GM23338 (cell line): Measurements from ENCODE around the gene SACS. TPM values are rescaled to one million over a fixed set of nuclear protein-coding genes. Genes with fewer than 3 reads are reported as not detected.

ENCODE experiments used
- ATAC-seq: fragments of 200-7000 bp; cut with Tn5 transposase; 3 replicates; pipeline ENCODE4 v1.9.1; 2020
- DNase-seq: peaks from one replicate; pipeline ENCODE4 v3.0.0-alpha.2; 2015; ENCODE audit warnings: low spot score
- H2AFZ ChIP-seq: fragments of 200-600 bp; sonication (generic); 2 replicates; pipeline ENCODE4 v1.8.0; 2016; ENCODE audit warnings: antibody characterized with exemption, mild to moderate bottlenecking, moderate library complexity
- H3F3A ChIP-seq: fragments of 200-600 bp; sonication (generic); replicated peaks from 2 replicates; pipeline ENCODE4 v1.8.0; 2017; ENCODE audit warnings: antibody characterized with exemption, mixed run types, low read depth
- H3K27ac ChIP-seq: fragments of 200-600 bp; sonication (generic); 2 replicates; pipeline ENCODE4 v1.6.1; 2016; ENCODE audit warnings: low read depth
- H3K27me3 ChIP-seq: fragments of 200-600 bp; sonication (generic); 2 replicates; pipeline ENCODE4 v1.8.0; 2016; ENCODE audit warnings: mild to moderate bottlenecking, mixed run types, moderate library complexity; ENCODE audit not compliant: insufficient read depth
- H3K36me3 ChIP-seq: fragments of 200-600 bp; sonication (generic); 2 replicates; pipeline ENCODE4 v1.8.0; 2016; ENCODE audit warnings: mild to moderate bottlenecking; ENCODE audit not compliant: insufficient read depth
- H3K4me1 ChIP-seq: fragments of 200-600 bp; sonication (generic); 2 replicates; pipeline ENCODE4 v1.8.0; 2016; ENCODE audit warnings: mild to moderate bottlenecking, moderate library complexity; ENCODE audit not compliant: insufficient read depth
- H3K4me2 ChIP-seq: fragments of 200-600 bp; sonication (generic); 2 replicates; pipeline ENCODE4 v1.7.1; 2017; ENCODE audit warnings: mixed run types
- H3K4me3 ChIP-seq: fragments of 200-600 bp; sonication (generic); 2 replicates; pipeline ENCODE4 v1.6.1; 2016; ENCODE audit warnings: mixed run types
- H3K79me2 ChIP-seq: fragments of 200-600 bp; sonication (generic); replicated peaks from 2 replicates; pipeline ENCODE4 v1.8.0; 2017; ENCODE audit warnings: mild to moderate bottlenecking; ENCODE audit not compliant: insufficient read depth
- H3K9me2 ChIP-seq: fragments of 200-600 bp; sonication (generic); 2 replicates; pipeline ENCODE4 v1.8.0; 2017; ENCODE audit not compliant: insufficient read depth
- H4K20me1 ChIP-seq: fragments of 200-600 bp; sonication (generic); replicated peaks from 2 replicates; pipeline ENCODE4 v1.8.0; 2017; ENCODE audit warnings: mild to moderate bottlenecking; ENCODE audit not compliant: insufficient read depth
- H3K27ac Mint-ChIP-seq: 2 replicates; pipeline ENCODE4 v1.8.0; 2020; ENCODE audit warnings: inconsistent platforms, mild to moderate bottlenecking, moderate library complexity, mixed read lengths
- H3K27me3 Mint-ChIP-seq: 3 replicates; pipeline ENCODE4 v1.8.0; 2022; ENCODE audit warnings: low read depth, mild to moderate bottlenecking, moderate library complexity, mixed read lengths, inconsistent platforms; ENCODE audit not compliant: insufficient read depth, poor library complexity
- H3K36me3 Mint-ChIP-seq: 3 replicates; pipeline ENCODE4 v1.8.0; 2021; ENCODE audit warnings: low read depth, mild to moderate bottlenecking, inconsistent platforms, moderate library complexity, mixed read lengths
- H3K4me1 Mint-ChIP-seq: 3 replicates; pipeline ENCODE4 v1.8.0; 2020; ENCODE audit warnings: mild to moderate bottlenecking, inconsistent platforms, mixed read lengths
- H3K4me3 Mint-ChIP-seq: 3 replicates; pipeline ENCODE4 v1.8.0; 2021; ENCODE audit warnings: moderate library complexity, mild to moderate bottlenecking, inconsistent platforms, mixed read lengths
- H3K9me3 Mint-ChIP-seq: 3 replicates; pipeline ENCODE4 v1.8.0; 2020; ENCODE audit warnings: moderate library complexity, mild to moderate bottlenecking, inconsistent platforms, mixed read lengths
- CREB1 ChIP-seq: fragments of 250-450 bp; sonication (Bioruptor Pico); IDR thresholded peaks from 2 replicates; pipeline ENCODE4 v1.5.0; 2020; ENCODE audit warnings: low read depth, mild to moderate bottlenecking, moderate library complexity
- EZH2 ChIP-seq: fragments of 200-600 bp; sonication (generic); IDR thresholded peaks from one replicate; pipeline ENCODE4 v1.8.0; 2017; ENCODE audit warnings: antibody characterized with exemption, mild to moderate bottlenecking, low read depth; ENCODE audit not compliant: unreplicated experiment
- EZH2phosphoT487 ChIP-seq: fragments of 200-600 bp; sonication (generic); IDR thresholded peaks from one replicate; pipeline ENCODE4 v1.8.1; 2018; ENCODE audit warnings: antibody characterized with exemption; ENCODE audit not compliant: unreplicated experiment
- JUNB ChIP-seq: IDR thresholded peaks from one replicate; pipeline ENCODE4 v1.6.1; 2016; ENCODE audit warnings: antibody characterized with exemption; ENCODE audit not compliant: unreplicated experiment
- NANOG ChIP-seq: IDR thresholded peaks from 2 replicates; pipeline ENCODE4 v1.6.1; 2016; ENCODE audit warnings: antibody characterized with exemption, borderline replicate concordance
- POLR2AphosphoS5 ChIP-seq: IDR thresholded peaks from 2 replicates; pipeline ENCODE4 v1.6.1; 2016; ENCODE audit warnings: antibody characterized with exemption, low read depth
- REST ChIP-seq: IDR thresholded peaks from one replicate; pipeline ENCODE4 v1.6.1; 2018; ENCODE audit warnings: antibody characterized with exemption; ENCODE audit not compliant: unreplicated experiment
- STAT1 ChIP-seq: IDR thresholded peaks from one replicate; pipeline ENCODE4 v1.6.1; 2016; ENCODE audit warnings: antibody characterized with exemption; ENCODE audit not compliant: unreplicated experiment
- ZNF114 ChIP-seq: fragments of 250-450 bp; sonication (Bioruptor Pico); IDR thresholded peaks from 2 replicates; pipeline ENCODE4 v1.5.0; 2020; ENCODE audit warnings: mild to moderate bottlenecking, moderate library complexity
- ZNF331 ChIP-seq: fragments of 250-450 bp; sonication (Bioruptor Pico); IDR thresholded peaks from 2 replicates; pipeline ENCODE4 v1.5.0; 2020; ENCODE audit warnings: low read depth, mild to moderate bottlenecking, moderate library complexity
- ZNF462 ChIP-seq: fragments of 250-450 bp; sonication (Bioruptor Pico); IDR thresholded peaks from 2 replicates; pipeline ENCODE4 v1.5.0; 2020; ENCODE audit warnings: mild to moderate bottlenecking, moderate library complexity
- polyA plus RNA-seq: library from polyadenylated mRNA; unstranded; fragments of >200 nt; fragmentation: Nextera tagmentation; extraction: Ambion mirVana; gene quantifications from 2 replicates; pipeline ENCODE4 v1.2.1, GENCODE V29; 2016
- total RNA-seq: library from RNA; depleted of rRNA; stranded (reverse); fragments of >200 nt; shearing (Covaris generic); gene quantifications from 2 replicates; pipeline ENCODE4 v1.2.3, GENCODE V29; 2014
- TF ChIP-seq, protein P1 (sequence below): IDR thresholded peaks from 2 replicates; pipeline ENCODE4 v1.6.1; 2016; ENCODE audit warnings: antibody characterized with exemption
- TF ChIP-seq, protein P2 (sequence below), 2 experiments: fragments of 200-600 bp in 1 of 2; sonication (generic) in 1 of 2; conservative IDR thresholded peaks; 2 replicates each; pipeline versions ENCODE4 v1.5.1 to v1.6.1; 2016 to 2017; ENCODE audit warnings: antibody characterized with exemption in 2 of 2, low read depth in 2 of 2, mild to moderate bottlenecking in 2 of 2, moderate library complexity in 1 of 2

The SACS gene
- total and polyA plus RNA-seq, 2 experiments from 2014 or later = 13.8 to 58.7 TPM

DNA sequence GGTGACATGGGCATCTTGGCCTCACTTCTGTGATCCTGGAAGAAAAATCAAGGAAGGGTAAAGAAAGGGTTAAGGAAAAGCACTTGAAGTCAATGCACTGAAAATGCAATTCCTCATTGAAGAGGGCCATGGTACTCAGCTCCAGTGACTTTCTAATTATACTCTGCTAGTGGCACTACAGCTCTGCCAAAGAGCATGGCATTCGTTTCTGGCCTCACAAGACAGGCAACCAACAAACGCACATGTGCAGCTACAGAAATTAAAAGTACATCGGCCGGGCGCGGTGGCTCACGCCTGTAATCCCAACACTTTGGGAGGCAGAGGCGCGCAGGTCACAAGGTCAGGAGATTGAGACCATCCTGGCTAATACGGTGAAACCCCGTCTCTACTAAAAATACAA lies 21.8 kb downstream of the SACS start:
- Histone ChIP-seq H3K27me3 (no peaks in the 10 kb centered on the region), H3K4me3 (no peak overlapping the region), H4K20me1 (no peaks in the 10 kb centered on the region), H3K9me2 (no peaks in the 10 kb centered on the region), H3K36me3 (no peaks in the 10 kb centered on the region), H3K4me2 (no peak overlapping the region), H3K4me1 (peaks cover 5% of the 10 kb centered on the region; the same call in 1 of the 2 replicates), H3F3A (no peaks in the 10 kb centered on the region), H2AFZ (0 out of 2 replicates have a peak overlapping the region, but pooled peaks have one; percentile 33), H3K27ac (0 out of 2 replicates have a peak overlapping the region, but pooled peaks have one; percentile 8), H3K79me2 (no peaks in the 10 kb centered on the region)
- no peak for ATAC-seq
- Mint-ChIP-seq H3K36me3 (peaks cover 17% of the 10 kb centered on the region; the same call in 2 of the 3 replicates), H3K27ac (no peak overlapping the region), H3K27me3 (peaks cover 5% of the 10 kb centered on the region), H3K4me3 (no peak overlapping the region), H3K9me3 (no peaks in the 10 kb centered on the region; the same call in 2 of the 3 replicates), H3K4me1 (peaks cover 7% of the 10 kb centered on the region; the same call in 2 of the 3 replicates)
- TF ChIP-seq ZNF331 (CRISPR knock-in tag) = no peak
- no peak for TF ChIP-seq ZNF114
- no peak for TF ChIP-seq POLR2AphosphoS5
- TF ChIP-seq REST = no peak
- TF ChIP-seq STAT1 = no peak
- TF ChIP-seq, protein P1, sequence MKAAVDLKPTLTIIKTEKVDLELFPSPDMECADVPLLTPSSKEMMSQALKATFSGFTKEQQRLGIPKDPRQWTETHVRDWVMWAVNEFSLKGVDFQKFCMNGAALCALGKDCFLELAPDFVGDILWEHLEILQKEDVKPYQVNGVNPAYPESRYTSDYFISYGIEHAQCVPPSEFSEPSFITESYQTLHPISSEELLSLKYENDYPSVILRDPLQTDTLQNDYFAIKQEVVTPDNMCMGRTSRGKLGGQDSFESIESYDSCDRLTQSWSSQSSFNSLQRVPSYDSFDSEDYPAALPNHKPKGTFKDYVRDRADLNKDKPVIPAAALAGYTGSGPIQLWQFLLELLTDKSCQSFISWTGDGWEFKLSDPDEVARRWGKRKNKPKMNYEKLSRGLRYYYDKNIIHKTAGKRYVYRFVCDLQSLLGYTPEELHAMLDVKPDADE = no peak
- no peak for TF ChIP-seq ZNF462 (CRISPR knock-in tag)
- no peak for TF ChIP-seq EZH2phosphoT487
- TF ChIP-seq JUNB = no peak
- TF ChIP-seq, protein P2, sequence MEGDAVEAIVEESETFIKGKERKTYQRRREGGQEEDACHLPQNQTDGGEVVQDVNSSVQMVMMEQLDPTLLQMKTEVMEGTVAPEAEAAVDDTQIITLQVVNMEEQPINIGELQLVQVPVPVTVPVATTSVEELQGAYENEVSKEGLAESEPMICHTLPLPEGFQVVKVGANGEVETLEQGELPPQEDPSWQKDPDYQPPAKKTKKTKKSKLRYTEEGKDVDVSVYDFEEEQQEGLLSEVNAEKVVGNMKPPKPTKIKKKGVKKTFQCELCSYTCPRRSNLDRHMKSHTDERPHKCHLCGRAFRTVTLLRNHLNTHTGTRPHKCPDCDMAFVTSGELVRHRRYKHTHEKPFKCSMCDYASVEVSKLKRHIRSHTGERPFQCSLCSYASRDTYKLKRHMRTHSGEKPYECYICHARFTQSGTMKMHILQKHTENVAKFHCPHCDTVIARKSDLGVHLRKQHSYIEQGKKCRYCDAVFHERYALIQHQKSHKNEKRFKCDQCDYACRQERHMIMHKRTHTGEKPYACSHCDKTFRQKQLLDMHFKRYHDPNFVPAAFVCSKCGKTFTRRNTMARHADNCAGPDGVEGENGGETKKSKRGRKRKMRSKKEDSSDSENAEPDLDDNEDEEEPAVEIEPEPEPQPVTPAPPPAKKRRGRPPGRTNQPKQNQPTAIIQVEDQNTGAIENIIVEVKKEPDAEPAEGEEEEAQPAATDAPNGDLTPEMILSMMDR (conservative IDR thresholded peaks at IDR 0.05; ENCODE audit: low read depth in 2 of 2) = no peak
- TF ChIP-seq EZH2 = no peak
- no peak for TF ChIP-seq NANOG
- no peak for TF ChIP-seq CREB1 (CRISPR knock-in tag)
- DNase-seq = no peak
